GM21528 (cell line): ENCODE data around the gene CERK.

ENCODE experiments used
- ATAC-seq: cut with Tn5 transposase; IDR thresholded peaks from one replicate; pipeline ENCODE4 v1.9.1; 2021; ENCODE audit warnings: mild to moderate bottlenecking, moderate library complexity; ENCODE audit not compliant: unreplicated experiment, low FRiP score

Gene CERK

DNA sequence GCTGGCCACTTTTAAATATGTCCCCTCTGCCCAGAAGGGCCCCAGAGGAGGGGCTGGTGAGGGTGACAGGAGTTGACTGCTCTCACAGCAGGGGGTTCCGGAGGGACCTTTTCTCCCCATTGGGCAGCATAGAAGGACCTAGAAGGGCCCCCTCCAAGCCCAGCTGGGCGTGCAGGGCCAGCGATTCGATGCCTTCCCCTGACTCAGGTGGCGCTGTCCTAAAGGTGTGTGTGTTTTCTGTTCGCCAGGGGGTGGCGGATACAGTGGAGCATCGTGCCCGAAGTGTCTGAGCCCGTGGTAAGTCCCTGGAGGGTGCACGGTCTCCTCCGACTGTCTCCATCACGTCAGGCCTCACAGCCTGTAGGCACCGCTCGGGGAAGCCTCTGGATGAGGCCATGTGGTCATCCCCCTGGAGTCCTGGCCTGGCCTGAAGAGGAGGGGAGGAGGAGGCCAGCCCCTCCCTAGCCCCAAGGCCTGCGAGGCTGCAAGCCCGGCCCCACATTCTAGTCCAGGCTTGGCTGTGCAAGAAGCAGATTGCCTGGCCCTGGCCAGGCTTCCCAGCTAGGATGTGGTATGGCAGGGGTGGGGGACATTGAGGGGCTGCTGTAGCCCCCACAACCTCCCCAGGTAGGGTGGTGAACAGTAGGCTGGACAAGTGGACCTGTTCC, 71.3 kb downstream of the CERK start:
- ATAC-seq, result no peak

- no peak for ATAC-seq
Observed at GRCh38 chr22:46665751-46666280, 72.2 kb downstream of the CERK start.

DNA sequence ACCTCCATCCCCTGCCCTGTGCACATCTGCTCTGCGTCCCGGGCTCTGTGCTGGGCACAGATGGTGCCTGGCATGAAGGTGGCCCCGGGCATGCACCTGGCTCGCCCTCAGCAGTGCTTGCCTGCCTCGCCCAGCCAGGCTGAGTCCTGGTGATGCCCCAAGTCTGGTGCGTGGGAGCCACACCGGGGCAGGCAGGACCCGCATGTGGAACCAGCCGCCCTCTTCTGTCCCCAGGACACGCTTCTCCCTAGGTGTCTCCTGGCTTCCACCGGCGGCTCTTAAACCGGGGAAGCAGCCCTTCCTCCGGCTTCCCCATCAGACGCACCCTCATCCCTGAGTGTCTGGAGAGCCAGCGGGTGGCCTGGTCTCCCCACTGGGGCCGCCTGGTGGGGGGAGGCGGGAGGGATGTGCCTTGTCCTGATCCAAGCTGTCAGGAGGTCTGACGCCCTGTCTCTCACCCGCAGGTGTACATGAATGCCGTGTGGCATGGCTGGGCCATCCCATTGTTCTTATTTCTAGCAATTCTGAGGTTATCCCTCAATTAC, 72.8 kb downstream of the CERK start:
- no peak for ATAC-seq

- ATAC-seq, result no peak
Observed at GRCh38 chr22:46664301-46664855, 73.7 kb downstream of the CERK start.

DNA sequence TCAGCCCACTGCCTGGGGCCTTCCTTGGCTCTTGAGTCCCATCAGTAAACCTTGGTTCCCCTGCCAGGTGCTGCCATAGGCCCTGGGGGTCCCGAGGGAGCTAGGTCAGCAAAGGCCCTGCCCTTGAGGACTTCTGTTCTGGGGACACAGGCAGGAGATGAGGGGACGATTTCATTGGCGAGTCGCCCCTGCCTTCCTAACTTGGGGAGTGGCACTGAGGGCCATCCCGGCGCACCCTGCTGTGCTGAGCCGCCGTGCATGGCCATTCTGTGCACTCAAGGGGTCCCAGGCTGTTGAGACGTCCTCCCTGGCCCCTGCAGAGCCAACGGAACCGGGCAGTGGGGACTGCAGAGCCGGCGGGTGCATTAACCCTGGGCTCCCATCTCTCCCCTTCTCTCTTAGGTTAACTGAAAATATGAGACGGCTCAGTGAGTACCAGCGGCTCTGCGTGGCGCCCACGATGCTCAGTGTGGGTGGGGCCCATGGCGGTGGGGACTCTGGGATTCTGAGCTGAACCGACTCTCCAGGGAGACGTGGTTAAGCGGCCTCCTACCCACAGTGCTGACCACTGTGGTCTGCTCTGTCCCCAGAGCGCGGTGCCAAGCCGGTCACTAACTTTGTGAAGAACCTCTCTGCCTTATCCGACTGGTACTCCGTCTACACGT, 74.5 kb downstream of the CERK start:
- no peak for ATAC-seq

DNA sequence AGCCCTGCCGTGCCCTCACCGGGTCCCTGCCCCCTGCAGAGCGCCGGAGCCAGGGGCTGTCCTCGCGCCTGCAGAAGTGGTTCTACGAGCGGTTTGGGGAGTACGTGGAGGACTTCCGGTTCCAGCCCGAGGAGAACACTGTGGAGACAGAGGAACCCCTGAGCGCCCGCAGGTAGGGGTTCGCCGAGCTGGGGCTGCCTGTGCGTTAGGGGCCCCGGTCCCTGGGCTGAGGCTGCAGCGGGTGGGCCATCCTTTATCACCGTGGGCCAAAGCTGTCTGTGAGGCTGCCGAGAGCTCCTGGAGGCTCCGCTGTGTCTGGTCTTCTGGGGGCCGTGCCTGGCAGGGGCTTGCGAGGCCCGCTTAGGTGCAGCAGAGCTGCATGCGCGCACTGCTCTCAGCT, 75.1 kb downstream of the CERK start:
- ATAC-seq, result no peak

DNA sequence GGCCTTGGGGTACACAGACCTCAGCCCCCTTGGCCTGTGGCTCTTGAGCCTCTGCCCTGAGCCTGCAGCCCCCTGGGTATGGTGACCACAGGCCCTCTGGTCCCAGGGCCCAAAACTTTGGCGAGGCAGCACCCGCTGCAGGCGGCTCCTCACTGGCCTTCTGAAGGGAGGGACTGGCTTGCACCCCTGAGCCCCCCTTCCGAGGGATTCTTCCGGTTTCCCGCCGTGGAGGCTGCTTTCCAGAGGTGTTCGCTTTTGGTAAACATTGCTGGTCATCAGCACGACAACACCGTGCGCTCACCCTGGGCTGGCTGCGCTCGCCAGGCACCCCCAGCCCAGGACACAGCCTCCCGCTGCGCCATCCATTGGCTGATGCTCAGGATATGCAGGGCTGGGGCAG, 75.8 kb downstream of the CERK start:
- ATAC-seq, result no peak

DNA sequence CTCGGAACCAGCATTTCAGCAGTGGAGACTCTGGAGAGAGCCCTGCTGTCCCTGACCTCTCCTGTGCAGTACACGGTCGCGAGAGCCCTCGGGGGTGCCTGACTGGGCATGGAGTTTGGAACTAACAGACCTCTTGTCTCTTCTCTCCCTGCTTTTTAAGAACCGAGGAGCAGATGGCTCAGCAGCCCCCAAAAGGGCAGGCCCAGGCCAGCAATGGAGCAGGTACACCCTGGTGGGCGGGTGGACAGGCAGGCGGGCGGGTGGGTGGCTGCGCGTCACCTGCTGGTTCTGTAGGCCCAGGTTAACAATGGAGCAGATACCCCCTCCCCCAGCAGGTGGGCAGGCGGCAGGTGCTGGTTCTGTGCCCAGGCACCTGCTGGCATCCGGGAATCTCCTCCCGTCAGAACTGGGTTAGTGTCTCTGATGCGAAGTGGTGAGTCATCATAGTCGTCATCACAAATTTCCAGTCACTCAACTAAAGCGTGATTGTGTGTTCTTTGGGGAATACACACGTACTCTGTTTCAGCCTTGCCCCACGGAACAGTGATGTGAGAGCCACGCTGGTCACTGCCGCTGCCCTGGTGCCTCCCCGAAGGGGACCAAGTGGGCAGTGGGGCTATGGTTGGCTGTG, 76.7 kb downstream of the CERK start:
- no peak for ATAC-seq

DNA sequence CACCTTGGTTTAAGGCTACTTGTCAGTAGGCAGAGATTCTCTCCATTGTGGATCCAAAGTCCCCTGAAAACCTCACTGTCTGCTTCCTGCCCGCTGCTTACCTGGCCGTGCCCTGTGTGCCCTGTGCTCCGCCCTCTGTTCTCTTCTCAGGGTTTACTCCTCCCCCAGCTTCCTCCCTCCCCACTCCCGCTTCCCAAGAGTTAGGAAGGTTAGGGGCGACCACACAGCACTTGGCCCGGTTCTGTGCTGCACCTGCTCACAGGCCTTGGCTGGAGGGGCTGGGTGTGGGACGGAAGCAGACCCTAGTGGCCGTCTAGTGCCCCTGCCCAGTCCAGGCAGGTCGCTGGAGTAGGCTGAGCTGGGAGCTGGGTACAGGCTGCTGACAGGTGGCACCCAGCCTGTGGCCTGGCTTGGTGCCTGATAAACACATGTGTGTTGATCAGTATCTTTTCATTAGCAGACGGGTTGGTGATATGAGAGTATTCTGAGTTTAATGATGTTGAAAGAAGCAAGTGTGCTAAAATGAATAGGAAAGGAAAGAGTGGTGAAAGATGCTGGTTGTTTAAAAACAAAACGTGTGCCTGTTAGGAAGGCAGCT, 77.3 kb downstream of the CERK start:
- ATAC-seq, result no peak

GRCh38 chr22:46659791-46660186, 78.3 kb downstream of the CERK start:
- ATAC-seq, result no peak

DNA sequence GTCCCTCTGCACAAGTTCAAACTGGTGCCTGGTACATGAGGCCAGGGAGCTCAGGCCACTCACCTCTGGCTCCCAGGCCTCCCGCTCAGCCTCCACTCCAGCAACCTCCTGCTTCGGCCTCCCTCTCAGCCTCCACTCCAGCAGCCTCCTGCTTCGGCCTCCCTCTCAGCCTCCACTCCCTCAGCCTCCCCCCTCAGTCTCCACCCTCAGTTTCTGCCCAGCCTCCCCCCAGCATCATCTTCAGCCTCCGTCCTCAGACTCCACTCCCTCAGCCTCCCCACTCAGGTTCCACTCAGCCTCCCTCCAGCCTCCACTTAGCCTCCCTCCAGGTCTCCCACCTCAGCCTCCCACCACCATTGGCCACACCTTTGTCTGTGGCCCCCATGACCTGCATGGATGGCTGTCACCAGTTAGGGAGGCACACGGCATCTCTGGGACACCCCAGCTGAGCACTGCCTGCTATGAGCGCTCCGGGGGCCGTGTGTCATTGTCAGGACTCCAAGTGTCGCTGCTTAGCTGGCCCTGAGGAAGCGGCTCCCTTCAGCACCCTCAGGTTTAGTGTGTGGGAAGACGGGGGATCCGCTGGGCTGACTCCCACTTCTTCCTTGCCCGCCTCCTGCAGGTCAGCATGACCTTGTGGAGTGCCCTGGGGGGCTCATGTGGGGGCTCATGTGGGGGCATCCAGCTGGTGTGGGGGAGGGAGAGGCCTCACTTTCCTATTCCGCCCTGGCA, 78.8 kb downstream of the CERK start:
- ATAC-seq, result no peak

- no peak for ATAC-seq
Observed at GRCh38 chr22:46657996-46658947, 79.8 kb downstream of the CERK start.

- no peak for ATAC-seq
Observed at GRCh38 chr22:46657655-46657953, 80.4 kb downstream of the CERK start.

- ATAC-seq, result no peak
Observed at GRCh38 chr22:46656856-46657654, 81.0 kb downstream of the CERK start.

DNA sequence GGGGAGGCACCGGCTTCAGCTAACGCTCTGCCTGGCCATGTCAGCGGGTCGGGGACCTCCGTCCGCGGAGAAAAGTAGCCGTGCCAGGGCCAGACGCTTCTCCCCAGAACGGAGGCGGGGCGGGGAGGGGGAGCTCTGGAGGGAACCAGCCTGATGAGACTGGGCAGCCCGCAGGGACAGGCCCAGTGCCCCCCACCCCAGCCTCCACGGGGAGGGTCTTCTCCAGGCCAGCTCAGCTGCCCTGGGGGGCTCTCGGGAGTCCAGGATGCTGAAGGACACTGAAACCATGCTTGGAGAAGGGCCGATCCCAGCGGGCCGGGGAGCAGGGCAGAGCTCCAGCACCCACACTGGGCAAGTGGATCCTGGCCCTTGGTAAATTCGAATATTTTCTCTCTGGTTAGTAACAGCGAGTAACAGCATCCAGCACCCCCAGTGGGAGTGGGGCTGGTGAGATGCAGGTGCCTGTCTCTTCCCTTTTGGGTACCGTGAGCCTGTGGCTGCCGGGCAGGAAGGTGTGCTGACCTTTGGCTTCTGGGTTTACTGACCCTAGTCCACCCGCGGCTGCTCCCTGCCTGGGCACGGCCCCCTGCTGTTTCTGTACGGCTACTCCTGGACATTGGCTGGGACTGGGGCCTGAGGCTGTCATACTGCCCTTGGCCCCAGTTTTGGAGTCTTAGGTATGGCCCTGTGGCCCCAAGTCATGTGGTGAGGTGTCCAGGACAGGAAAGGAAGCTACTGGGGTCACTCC, 82.0 kb downstream of the CERK start:
- ATAC-seq, result no peak

DNA sequence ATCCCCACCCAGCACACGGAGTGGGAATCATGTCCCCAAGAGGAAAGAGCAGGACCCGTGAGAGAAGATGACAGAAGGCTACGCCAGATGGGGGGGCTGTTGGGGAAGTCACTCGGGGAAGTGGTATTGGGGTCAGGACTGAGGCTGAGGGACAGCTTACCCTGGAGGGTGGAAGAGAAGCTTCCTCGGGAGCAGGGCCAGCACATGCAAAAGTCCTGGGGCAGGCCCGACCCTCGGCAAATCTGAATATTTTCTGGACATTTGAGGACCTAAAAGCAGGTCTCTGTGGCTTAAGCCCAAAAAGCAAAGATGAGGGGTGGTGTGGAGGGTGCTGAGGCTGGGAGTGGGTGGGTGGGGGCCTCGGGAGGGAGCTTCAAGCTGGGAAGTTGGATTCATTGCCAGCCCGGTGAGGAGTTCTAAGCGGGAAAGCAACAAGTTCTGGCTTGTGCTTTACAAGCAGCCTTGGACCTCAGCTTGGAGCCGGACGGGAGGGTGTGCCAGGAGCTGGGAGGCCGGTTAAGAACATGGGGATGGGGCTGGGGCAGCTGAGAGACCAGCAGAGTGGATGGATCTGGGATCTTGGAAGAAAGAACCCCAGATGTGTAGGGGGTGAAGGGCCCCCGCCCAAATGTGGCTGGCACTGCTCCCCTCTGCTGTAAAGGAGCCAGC, 83.0 kb downstream of the CERK start:
- no peak for ATAC-seq

DNA sequence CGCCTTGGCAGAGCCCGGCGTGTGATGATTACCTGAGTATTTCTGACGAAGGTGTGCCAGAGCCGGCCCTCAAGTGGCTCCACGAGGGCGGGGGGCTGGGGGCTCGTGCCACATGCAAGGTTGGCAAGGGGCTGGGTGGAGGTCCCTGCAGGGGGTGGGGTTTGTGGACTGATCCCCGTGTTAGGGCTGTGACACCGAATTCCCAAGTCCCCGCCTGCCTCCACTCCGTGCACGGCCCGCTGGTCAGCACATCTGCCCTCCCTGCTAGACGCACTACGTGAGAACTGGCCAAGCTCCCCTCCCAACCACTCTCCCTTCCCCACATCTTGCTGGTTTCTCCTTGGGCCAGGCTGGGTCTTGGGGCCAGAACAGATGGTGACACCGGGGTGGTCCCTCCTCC, 83.6 kb downstream of the CERK start:
- no peak for ATAC-seq
